OCI-LY3 (cell line): ENCODE data around the gene TTC28.

ENCODE experiments used
- CTCF ChIP-seq: fragments of 200-600, 300-600 bp; sonication (generic); IDR thresholded peaks from 2 replicates; pipeline ENCODE4 v1.5.1; 2014; ENCODE audit warnings: antibody characterized with exemption, low read length, low read depth
- EZH2phosphoT487 ChIP-seq: fragments of 200-600 bp; shearing (Covaris generic); IDR thresholded peaks from 2 replicates; pipeline ENCODE4 v1.6.1; 2018; ENCODE audit warnings: antibody characterized with exemption, mixed run types, low read depth

- TF ChIP-seq CTCF (no peak), EZH2phosphoT487 (no peak)
Measured at GRCh38 chr22:28410050-28410816, 269.4 kb downstream of the TTC28 start.
